ACC112 (cell line): ENCODE data around the gene CACNA2D2.

ENCODE experiments used
- H2AFZ ChIP-seq: fragments of 200-600 bp; sonication (generic); one replicate; pipeline ENCODE4 v1.6.0; 2017; ENCODE audit warnings: antibody characterized with exemption, low read length; ENCODE audit not compliant: unreplicated experiment
- H3K27ac ChIP-seq: fragments of 200-600 bp; sonication (generic); 2 replicates; pipeline ENCODE4 v1.5.1; 2014; ENCODE audit warnings: low read depth, mild to moderate bottlenecking, antibody characterized with exemption, low read length, moderate library complexity
- H3K27me3 ChIP-seq: fragments of 200-600 bp; sonication (generic); 2 replicates; pipeline ENCODE4 v1.6.1; 2014; ENCODE audit warnings: mild to moderate bottlenecking, antibody characterized with exemption, low read length, moderate library complexity, mixed read lengths; ENCODE audit not compliant: insufficient read depth
- H3K36me3 ChIP-seq: fragments of 200-600 bp; sonication (generic); 2 replicates; pipeline ENCODE4 v1.6.1; 2016; ENCODE audit warnings: mild to moderate bottlenecking, antibody characterized with exemption, low read length, moderate library complexity, mixed read lengths; ENCODE audit not compliant: insufficient read depth
- H3K4me1 ChIP-seq: fragments of 200-600 bp; sonication (generic); one replicate; pipeline ENCODE4 v1.6.1; 2016; ENCODE audit warnings: low read length, mixed read lengths; ENCODE audit not compliant: insufficient read depth, unreplicated experiment, control insufficient read depth
- H3K4me3 ChIP-seq: fragments of 200-600 bp; sonication (generic); 2 replicates; pipeline ENCODE4 v1.5.1; 2014; ENCODE audit warnings: mild to moderate bottlenecking, low read depth, low read length
- H3K79me2 ChIP-seq: fragments of 200-600 bp; sonication (generic); one replicate; pipeline ENCODE4 v1.6.0; 2016; ENCODE audit warnings: low read length; ENCODE audit not compliant: control insufficient read depth, unreplicated experiment, insufficient read depth

CACNA2D2 gene

GRCh38 chr3:50537421-50538129 is 34.1 kb upstream of the CACNA2D2 start:
- H3K4me1 ChIP-seq = no peaks in the 10 kb centered on the region
- H3K27ac ChIP-seq = no peak overlapping the region

GRCh38 chr3:50536471-50537180 is 33.2 kb upstream of the CACNA2D2 start:
- H2AFZ ChIP-seq = no peak overlapping the region
- H3K36me3 ChIP-seq = no peaks in the 10 kb centered on the region
- H3K27ac ChIP-seq = no peak overlapping the region
- H3K4me3 ChIP-seq = no peak overlapping the region
- H3K27me3 ChIP-seq = peaks cover 48% of the 10 kb centered on the region
- H3K79me2 ChIP-seq = no peaks in the 10 kb centered on the region
- no peaks in the 10 kb centered on the region for H3K4me1 ChIP-seq

More at GRCh38 chr3:50537421-50538129, 34.1 kb upstream of the CACNA2D2 start:
- Histone ChIP-seq H3K36me3 (no peaks in the 10 kb centered on the region), H3K27me3 (peaks cover 42% of the 10 kb centered on the region), H3K4me3 (no peak overlapping the region), H3K79me2 (no peaks in the 10 kb centered on the region), H2AFZ (no peak overlapping the region)

GRCh38 chr3:50534681-50535330 is 31.4 kb upstream of the CACNA2D2 start:
- no peak overlapping the region for H3K27ac ChIP-seq
- H3K4me3 ChIP-seq = no peak overlapping the region
- no peaks in the 10 kb centered on the region for H3K4me1 ChIP-seq
- peaks cover 59% of the 10 kb centered on the region for H3K27me3 ChIP-seq
- H3K36me3 ChIP-seq = no peaks in the 10 kb centered on the region
- no peak overlapping the region for H2AFZ ChIP-seq
- H3K79me2 ChIP-seq = no peaks in the 10 kb centered on the region

- Histone ChIP-seq H3K79me2 (no peaks in the 10 kb centered on the region), H2AFZ (no peak overlapping the region), H3K4me1 (no peaks in the 10 kb centered on the region), H3K27me3 (peaks cover 61% of the 10 kb centered on the region), H3K4me3 (no peak overlapping the region), H3K36me3 (no peaks in the 10 kb centered on the region), H3K27ac (no peak overlapping the region)
Measured at GRCh38 chr3:50533807-50534461, 30.5 kb upstream of the CACNA2D2 start.

DNA sequence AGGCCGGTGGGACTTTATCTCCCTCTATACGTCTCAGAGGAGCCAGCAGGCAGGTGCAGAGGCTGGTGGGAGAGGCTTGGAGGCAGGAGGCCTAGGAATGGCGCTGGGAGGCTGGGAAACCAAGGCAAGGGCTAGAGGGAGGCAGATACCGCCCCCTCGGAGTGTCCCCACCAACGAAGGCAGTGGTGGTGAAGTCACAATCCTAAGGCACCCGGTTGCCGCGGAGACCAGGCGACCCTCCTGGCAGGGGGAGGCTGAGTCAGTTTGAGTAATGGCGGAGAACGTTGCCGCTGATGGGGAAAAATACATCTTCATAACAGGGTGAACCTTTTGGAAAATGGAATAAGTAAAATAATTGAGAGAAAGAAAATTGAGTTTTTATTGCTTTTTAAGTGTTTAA is 29.9 kb upstream of the CACNA2D2 start:
- Histone ChIP-seq H3K4me1 (no peaks in the 10 kb centered on the region), H3K27ac (no peak overlapping the region), H3K79me2 (no peaks in the 10 kb centered on the region), H3K27me3 (peaks cover 60% of the 10 kb centered on the region), H3K4me3 (no peak overlapping the region), H2AFZ (no peak overlapping the region), H3K36me3 (no peaks in the 10 kb centered on the region)

GRCh38 chr3:50532062-50532705 is 28.8 kb upstream of the CACNA2D2 start:
- Histone ChIP-seq H3K36me3 (no peaks in the 10 kb centered on the region), H3K4me3 (no peak overlapping the region), H3K4me1 (no peaks in the 10 kb centered on the region), H3K27me3 (peaks cover 58% of the 10 kb centered on the region), H3K79me2 (no peaks in the 10 kb centered on the region), H2AFZ (no peak overlapping the region), H3K27ac (no peak overlapping the region)

- no peak overlapping the region for H3K4me3 ChIP-seq
- no peaks in the 10 kb centered on the region for H3K36me3 ChIP-seq
- H2AFZ ChIP-seq = no peak overlapping the region
- peaks cover 50% of the 10 kb centered on the region for H3K27me3 ChIP-seq
- no peaks in the 10 kb centered on the region for H3K4me1 ChIP-seq
- H3K27ac ChIP-seq = no peak overlapping the region
- H3K79me2 ChIP-seq = no peaks in the 10 kb centered on the region
Measured at GRCh38 chr3:50531201-50531600, 27.8 kb upstream of the CACNA2D2 start.

- Histone ChIP-seq H3K27me3 (peaks cover 49% of the 10 kb centered on the region), H3K27ac (no peak overlapping the region), H3K36me3 (no peaks in the 10 kb centered on the region), H2AFZ (no peak overlapping the region), H3K4me1 (no peaks in the 10 kb centered on the region), H3K4me3 (no peak overlapping the region), H3K79me2 (no peaks in the 10 kb centered on the region)
Measured at GRCh38 chr3:50530001-50530970, 26.9 kb upstream of the CACNA2D2 start.

DNA sequence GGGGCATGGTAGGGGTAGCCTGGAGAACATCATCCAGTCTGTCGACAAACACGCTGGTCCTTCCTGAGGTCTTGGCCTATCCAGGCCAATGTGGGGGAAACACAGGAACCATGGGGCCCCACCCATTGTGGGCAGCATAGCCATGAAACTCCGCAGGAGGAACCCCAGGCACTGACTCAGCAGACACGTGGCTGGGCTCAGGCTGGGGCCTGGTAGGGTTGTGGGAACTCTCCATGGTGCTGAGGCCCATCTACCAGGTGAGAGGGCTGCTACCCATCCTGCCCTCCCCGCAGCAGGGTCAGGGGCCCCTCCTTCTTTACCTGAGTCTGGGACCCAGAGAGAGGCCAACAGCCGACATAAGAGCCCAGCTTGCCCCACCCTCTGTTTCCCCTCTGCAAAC is 22.6 kb upstream of the CACNA2D2 start:
- Histone ChIP-seq H3K27me3 (peaks cover 50% of the 10 kb centered on the region), H3K36me3 (no peaks in the 10 kb centered on the region), H3K79me2 (no peaks in the 10 kb centered on the region), H2AFZ (no peak overlapping the region), H3K27ac (no peak overlapping the region), H3K4me1 (no peaks in the 10 kb centered on the region), H3K4me3 (no peak overlapping the region)
